Measurements from ENCODE around the gene YBX2. TPM values are rescaled to one million over a fixed set of nuclear protein-coding genes. Genes with fewer than 3 reads are reported as not detected.

Gene YBX2
- total and polyA plus RNA-seq, 9 donors: 0.36 to 2.7 (median 1.1) TPM

Other genes with a start within 250 kb of the YBX2 start
Only the 30 nearest of the 31 such genes appear.
- 0.04 TPM for gene ASGR2, start 179.8 kb downstream of the YBX2 start, total RNA-seq
- gene ASGR2, start 179.8 kb downstream of the YBX2 start, polyA plus RNA-seq (ENCODE audit: insufficient read depth in 1 of 8, insufficient read length in 8 of 8, low replicate concordance in 1 of 8): 1 to 10 TPM in 1 of 8 donors, under 1 TPM in 7; 0.30 to 1.1 (median 0.44) TPM
- gene ASGR1, start 115.3 kb downstream of the YBX2 start, total RNA-seq: 1.5 TPM
- gene ASGR1, start 115.3 kb downstream of the YBX2 start, polyA plus RNA-seq (ENCODE audit: insufficient read depth in 1 of 8, insufficient read length in 8 of 8, low replicate concordance in 1 of 8): 1 to 10 TPM; 1.5 to 3.4 (median 2.3) TPM
- 12.7 TPM for gene DLG4, start 74.8 kb downstream of the YBX2 start, total RNA-seq
- 10 to 100 TPM; 16.7 to 33.9 (median 22.9) TPM for gene DLG4, start 74.8 kb downstream of the YBX2 start, polyA plus RNA-seq (ENCODE audit: insufficient read depth in 1 of 8, insufficient read length in 8 of 8, low replicate concordance in 1 of 8)
- 276 TPM for gene ACADVL, start 74.7 kb downstream of the YBX2 start, total RNA-seq
- 100 to 1,000 TPM; 251 to 312 (median 283) TPM for gene ACADVL, start 74.7 kb downstream of the YBX2 start, polyA plus RNA-seq (ENCODE audit: insufficient read depth in 1 of 8, insufficient read length in 8 of 8, low replicate concordance in 1 of 8)
- gene DVL2, start 60.1 kb downstream of the YBX2 start, total RNA-seq: 34.1 TPM
- 10 to 100 TPM; 31.2 to 43.3 (median 40.0) TPM for gene DVL2, start 60.1 kb downstream of the YBX2 start, polyA plus RNA-seq (ENCODE audit: insufficient read depth in 1 of 8, insufficient read length in 8 of 8, low replicate concordance in 1 of 8)
- 29.1 TPM for gene PHF23, start 55.2 kb downstream of the YBX2 start, total RNA-seq
- 10 to 100 TPM; 32.8 to 47.8 (median 40.0) TPM for gene PHF23, start 55.2 kb downstream of the YBX2 start, polyA plus RNA-seq (ENCODE audit: insufficient read depth in 1 of 8, insufficient read length in 8 of 8, low replicate concordance in 1 of 8)
- 324 TPM for gene GABARAP, start 52.2 kb downstream of the YBX2 start, total RNA-seq
- 100 to 1,000 TPM; 308 to 363 (median 333) TPM for gene GABARAP, start 52.2 kb downstream of the YBX2 start, polyA plus RNA-seq (ENCODE audit: insufficient read depth in 1 of 8, insufficient read length in 8 of 8, low replicate concordance in 1 of 8)
- 43.4 TPM for gene CTDNEP1, start 42.9 kb downstream of the YBX2 start, total RNA-seq
- gene CTDNEP1, start 42.9 kb downstream of the YBX2 start, polyA plus RNA-seq (ENCODE audit: insufficient read depth in 1 of 8, insufficient read length in 8 of 8, low replicate concordance in 1 of 8): 100 to 1,000 TPM; 152 to 181 (median 165) TPM
- gene ELP5, start 42.4 kb downstream of the YBX2 start, total RNA-seq: 45.4 TPM
- 10 to 100 TPM; 36.7 to 64.6 (median 39.6) TPM for gene ELP5, start 42.4 kb downstream of the YBX2 start, polyA plus RNA-seq (ENCODE audit: insufficient read depth in 1 of 8, insufficient read length in 8 of 8, low replicate concordance in 1 of 8)
- gene CLDN7, start 32.2 kb downstream of the YBX2 start, total RNA-seq: 0.71 TPM
- gene CLDN7, start 32.2 kb downstream of the YBX2 start, polyA plus RNA-seq (ENCODE audit: insufficient read depth in 1 of 8, insufficient read length in 8 of 8, low replicate concordance in 1 of 8): 1 to 10 TPM in 7 of 8 donors, under 1 TPM in 1; 0.28 to 8.8 (median 2.0) TPM
- gene SLC2A4, start 12.9 kb downstream of the YBX2 start, total RNA-seq: 21.3 TPM
- 10 to 100 TPM in 6 of 8 donors, 1 to 10 TPM in 2; 7.1 to 35.3 (median 24.5) TPM for gene SLC2A4, start 12.9 kb downstream of the YBX2 start, polyA plus RNA-seq (ENCODE audit: insufficient read depth in 1 of 8, insufficient read length in 8 of 8, low replicate concordance in 1 of 8)
- gene EIF5A, start 13.0 kb upstream of the YBX2 start, total RNA-seq: 175 TPM
- gene EIF5A, start 13.0 kb upstream of the YBX2 start, polyA plus RNA-seq (ENCODE audit: insufficient read depth in 1 of 8, insufficient read length in 8 of 8, low replicate concordance in 1 of 8): 100 to 1,000 TPM; 266 to 372 (median 330) TPM
- 34.7 TPM for gene GPS2, start 20.7 kb upstream of the YBX2 start, total RNA-seq
- gene GPS2, start 20.7 kb upstream of the YBX2 start, polyA plus RNA-seq (ENCODE audit: insufficient read depth in 1 of 8, insufficient read length in 8 of 8, low replicate concordance in 1 of 8): 10 to 100 TPM; 57.5 to 65.9 (median 59.8) TPM
- 17.7 TPM for gene NEURL4, start 34.7 kb upstream of the YBX2 start, total RNA-seq
- 10 to 100 TPM; 13.3 to 21.7 (median 19.2) TPM for gene NEURL4, start 34.7 kb upstream of the YBX2 start, polyA plus RNA-seq (ENCODE audit: insufficient read depth in 1 of 8, insufficient read length in 8 of 8, low replicate concordance in 1 of 8)
- 12.1 TPM for gene ACAP1, start 41.9 kb upstream of the YBX2 start, total RNA-seq
- gene ACAP1, start 41.9 kb upstream of the YBX2 start, polyA plus RNA-seq (ENCODE audit: insufficient read depth in 1 of 8, insufficient read length in 8 of 8, low replicate concordance in 1 of 8): 10 to 100 TPM in 2 of 8 donors, 1 to 10 TPM in 6; 4.7 to 10.2 (median 7.2) TPM
- 4.7 TPM for gene KCTD11, start 57.5 kb upstream of the YBX2 start, total RNA-seq
- gene KCTD11, start 57.5 kb upstream of the YBX2 start, polyA plus RNA-seq (ENCODE audit: insufficient read depth in 1 of 8, insufficient read length in 8 of 8, low replicate concordance in 1 of 8): 10 to 100 TPM in 1 of 8 donors, 1 to 10 TPM in 7; 6.8 to 10.5 (median 7.9) TPM
- not detected for gene TMEM95, start 60.5 kb upstream of the YBX2 start, total RNA-seq
- gene TMEM95, start 60.5 kb upstream of the YBX2 start, polyA plus RNA-seq (ENCODE audit: insufficient read depth in 1 of 8, insufficient read length in 8 of 8, low replicate concordance in 1 of 8): not detected
- 0.31 TPM for gene TNK1, start 86.5 kb upstream of the YBX2 start, total RNA-seq
- gene TNK1, start 86.5 kb upstream of the YBX2 start, polyA plus RNA-seq (ENCODE audit: insufficient read depth in 1 of 8, insufficient read length in 8 of 8, low replicate concordance in 1 of 8): 1 to 10 TPM in 2 of 8 donors, under 1 TPM in 6; 0.23 to 1.3 (median 0.70) TPM
- 14.2 TPM for gene PLSCR3, start 99.9 kb upstream of the YBX2 start, total RNA-seq
- 10 to 100 TPM; 24.2 to 38.9 (median 30.0) TPM for gene PLSCR3, start 99.9 kb upstream of the YBX2 start, polyA plus RNA-seq (ENCODE audit: insufficient read depth in 1 of 8, insufficient read length in 8 of 8, low replicate concordance in 1 of 8)
- 100 TPM for gene TMEM256, start 109.5 kb upstream of the YBX2 start, total RNA-seq
- 10 to 100 TPM; 45.4 to 70.0 (median 57.7) TPM for gene TMEM256, start 109.5 kb upstream of the YBX2 start, polyA plus RNA-seq (ENCODE audit: insufficient read depth in 1 of 8, insufficient read length in 8 of 8, low replicate concordance in 1 of 8)
- gene NLGN2, start 113.2 kb upstream of the YBX2 start, total RNA-seq: 7.7 TPM
- gene NLGN2, start 113.2 kb upstream of the YBX2 start, polyA plus RNA-seq (ENCODE audit: insufficient read depth in 1 of 8, insufficient read length in 8 of 8, low replicate concordance in 1 of 8): 10 to 100 TPM; 20.6 to 36.2 (median 27.0) TPM
- gene SPEM1, start 125.7 kb upstream of the YBX2 start, total RNA-seq: not detected
- not detected for gene SPEM1, start 125.7 kb upstream of the YBX2 start, polyA plus RNA-seq (ENCODE audit: insufficient read depth in 1 of 8, insufficient read length in 8 of 8, low replicate concordance in 1 of 8)
- not detected for gene SPEM2, start 131.0 kb upstream of the YBX2 start, total RNA-seq
- gene SPEM2, start 131.0 kb upstream of the YBX2 start, polyA plus RNA-seq (ENCODE audit: insufficient read depth in 1 of 8, insufficient read length in 8 of 8, low replicate concordance in 1 of 8): not detected
- gene SPEM3, start 134.2 kb upstream of the YBX2 start, total RNA-seq: not detected
- gene SPEM3, start 134.2 kb upstream of the YBX2 start, polyA plus RNA-seq (ENCODE audit: insufficient read depth in 1 of 8, insufficient read length in 8 of 8, low replicate concordance in 1 of 8): under 1 TPM in 1 of 8 donors, not detected in 7; 0.26 TPM
- 0.93 TPM for gene TMEM102, start 140.8 kb upstream of the YBX2 start, total RNA-seq
- gene TMEM102, start 140.8 kb upstream of the YBX2 start, polyA plus RNA-seq (ENCODE audit: insufficient read depth in 1 of 8, insufficient read length in 8 of 8, low replicate concordance in 1 of 8): 1 to 10 TPM in 4 of 8 donors, under 1 TPM in 4; 0.72 to 1.7 (median 0.95) TPM
- 1.6 TPM for gene FGF11, start 144.9 kb upstream of the YBX2 start, total RNA-seq
- 1 to 10 TPM; 1.0 to 4.8 (median 2.1) TPM for gene FGF11, start 144.9 kb upstream of the YBX2 start, polyA plus RNA-seq (ENCODE audit: insufficient read depth in 1 of 8, insufficient read length in 8 of 8, low replicate concordance in 1 of 8)
- 52.8 TPM for gene CHRNB1, start 150.4 kb upstream of the YBX2 start, total RNA-seq
- 10 to 100 TPM; 58.0 to 80.8 (median 70.9) TPM for gene CHRNB1, start 150.4 kb upstream of the YBX2 start, polyA plus RNA-seq (ENCODE audit: insufficient read depth in 1 of 8, insufficient read length in 8 of 8, low replicate concordance in 1 of 8)
- gene ZBTB4, start 185.0 kb upstream of the YBX2 start, total RNA-seq: 14.1 TPM
- 10 to 100 TPM; 20.1 to 31.6 (median 24.5) TPM for gene ZBTB4, start 185.0 kb upstream of the YBX2 start, polyA plus RNA-seq (ENCODE audit: insufficient read depth in 1 of 8, insufficient read length in 8 of 8, low replicate concordance in 1 of 8)
- gene SLC35G6, start 186.8 kb upstream of the YBX2 start, total RNA-seq: not detected
- under 1 TPM in 6 of 8 donors, not detected in 2; 0.09 to 0.27 (median 0.18) TPM for gene SLC35G6, start 186.8 kb upstream of the YBX2 start, polyA plus RNA-seq (ENCODE audit: insufficient read depth in 1 of 8, insufficient read length in 8 of 8, low replicate concordance in 1 of 8)
- gene POLR2A, start 189.7 kb upstream of the YBX2 start, total RNA-seq: 30.9 TPM
- gene POLR2A, start 189.7 kb upstream of the YBX2 start, polyA plus RNA-seq (ENCODE audit: insufficient read depth in 1 of 8, insufficient read length in 8 of 8, low replicate concordance in 1 of 8): 10 to 100 TPM; 42.0 to 81.0 (median 60.8) TPM